HepG2 (cell line): ENCODE results near the gene ZBTB21.

Source experiments
- ATF4 ChIP-seq, 2 experiments: fragments of 450-650 bp in 1 of 2; sonication (generic) in 1 of 2; formaldehyde crosslinking; IDR thresholded peaks; 2 replicates each; pipeline versions ENCODE4 v1.5.0 to v1.8.0; 2020 to 2022; ENCODE audit warnings: mild to moderate bottlenecking in 1 of 2, missing genetic modification reagents in 1 of 2
- DR1 ChIP-seq: sonication (generic); formaldehyde crosslinking; IDR thresholded peaks from 2 replicates; pipeline ENCODE4 v1.8.0; 2021; ENCODE audit warnings: mild to moderate bottlenecking, missing genetic modification reagents, inconsistent platforms
- EP300 ChIP-seq, 3 experiments: sonication (generic) in 1 of 3; formaldehyde crosslinking in 1 of 3; IDR thresholded peaks; 2 replicates each; pipeline versions ENCODE4 v1.5.1 to v1.6.1; 2011 to 2020; ENCODE audit warnings: low read depth in 2 of 3, low read length in 2 of 3, borderline replicate concordance in 1 of 3, improper control_type of control experiment in 1 of 3, mild to moderate bottlenecking in 1 of 3, missing genetic modification reagents in 1 of 3, moderate library complexity in 1 of 3
- NFYC ChIP-seq: IDR thresholded peaks from 2 replicates; pipeline ENCODE4 v1.6.1; 2016; ENCODE audit warnings: missing genetic modification reagents, missing compliant biosample characterization
- POGK ChIP-seq: sonication (generic); formaldehyde crosslinking; conservative IDR thresholded peaks from 2 replicates; pipeline ENCODE4 v1.8.0; 2022; ENCODE audit warnings: mild to moderate bottlenecking, moderate library complexity, missing genetic modification reagents
- ZNF672 ChIP-seq: sonication (generic); formaldehyde crosslinking; IDR thresholded peaks from 2 replicates; pipeline ENCODE4 v1.8.1; 2022; ENCODE audit warnings: missing genetic modification reagents
- TF ChIP-seq, protein P1 (sequence below): sonication (generic); formaldehyde crosslinking; IDR thresholded peaks from 2 replicates; pipeline ENCODE4 v1.4.0; 2020; ENCODE audit warnings: mild to moderate bottlenecking, missing genetic modification reagents, borderline replicate concordance

- TF ChIP-seq, protein P1, sequence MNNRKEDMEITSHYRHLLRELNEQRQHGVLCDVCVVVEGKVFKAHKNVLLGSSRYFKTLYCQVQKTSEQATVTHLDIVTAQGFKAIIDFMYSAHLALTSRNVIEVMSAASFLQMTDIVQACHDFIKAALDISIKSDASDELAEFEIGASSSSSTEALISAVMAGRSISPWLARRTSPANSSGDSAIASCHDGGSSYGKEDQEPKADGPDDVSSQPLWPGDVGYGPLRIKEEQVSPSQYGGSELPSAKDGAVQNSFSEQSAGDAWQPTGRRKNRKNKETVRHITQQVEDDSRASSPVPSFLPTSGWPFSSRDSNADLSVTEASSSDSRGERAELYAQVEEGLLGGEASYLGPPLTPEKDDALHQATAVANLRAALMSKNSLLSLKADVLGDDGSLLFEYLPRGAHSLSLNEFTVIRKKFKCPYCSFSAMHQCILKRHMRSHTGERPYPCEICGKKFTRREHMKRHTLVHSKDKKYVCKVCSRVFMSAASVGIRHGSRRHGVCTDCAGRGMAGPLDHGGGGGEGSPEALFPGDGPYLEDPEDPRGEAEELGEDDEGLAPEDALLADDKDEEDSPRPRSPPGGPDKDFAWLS (CRISPR knock-in tag): no peak
- no peak for TF ChIP-seq NFYC
- TF ChIP-seq DR1: no peak
- TF ChIP-seq POGK: no peak
- TF ChIP-seq EP300 (IDR thresholded peaks at IDR 0.05; ENCODE audit: low read depth in 2 of 2, low read length in 2 of 2): no peak
- TF ChIP-seq EP300 (CRISPR knock-in tag; IDR thresholded peaks at IDR 0.05; ENCODE audit: borderline replicate concordance): no peak
- no peak for TF ChIP-seq ZNF672 (CRISPR knock-in tag)
- no peak for TF ChIP-seq ATF4 (CRISPR knock-in tag; IDR thresholded peaks at IDR 0.05)
These were observed 36.7 kb downstream of the ZBTB21 start for GRCh38 chr21:41973427-41973831.
